DMS114 treated with DMSO at 0.1 percent for 48 hours (cell line): ENCODE measurements around the gene MFAP4.
A peak's percentile ranks its signal among the peaks of the same experiment; 100 is the strongest.

Experiments
- DNase-seq: peaks from one replicate; lab custom pipeline; 2025; ENCODE audit not compliant: unreplicated experiment; lab: John Stamatoyannopoulos, UW

Gene MFAP4

GRCh38 chr17:19372011-19372370 lies 15.0 kb downstream of the MFAP4 start:
- no peak for DNase-seq

GRCh38 chr17:19371259-19372010 lies 15.6 kb downstream of the MFAP4 start:
- DNase-seq = no peak

- no peak for DNase-seq
Measured at GRCh38 chr17:19370493-19370960, 16.5 kb downstream of the MFAP4 start.

GRCh38 chr17:19369846-19370492 lies 17.0 kb downstream of the MFAP4 start:
- DNase-seq = no peak

DNA sequence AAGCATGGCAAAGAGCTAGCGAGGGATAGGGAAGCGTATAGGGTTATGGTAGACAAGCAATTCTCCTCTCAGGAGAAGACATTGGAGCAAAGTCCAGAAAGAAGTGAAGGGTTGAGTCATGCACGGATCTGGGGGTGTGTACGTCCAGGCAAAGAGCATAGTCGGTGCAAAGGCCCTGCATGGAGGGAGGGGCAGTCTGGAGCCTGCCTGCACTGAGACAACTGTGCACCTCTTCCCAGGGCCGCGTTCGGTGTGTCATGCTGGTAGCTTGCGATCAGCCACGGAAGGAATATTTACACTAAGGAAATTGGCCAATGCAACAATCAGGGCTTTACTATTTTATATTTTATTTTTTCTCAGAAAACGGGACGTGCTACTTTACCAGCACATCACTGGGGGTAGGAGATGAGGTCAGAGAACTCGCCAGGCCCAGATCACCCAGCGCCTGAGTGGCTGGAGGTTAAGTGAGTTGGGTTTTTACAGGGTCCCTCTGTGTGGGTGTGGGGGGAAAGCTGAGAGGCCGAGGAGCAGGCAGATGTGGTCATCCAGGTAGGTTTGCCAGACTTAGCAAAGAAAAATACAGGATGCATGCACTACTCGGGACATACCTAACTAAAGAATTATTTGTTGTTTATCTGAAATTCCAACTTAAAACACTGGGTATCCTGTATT lies 17.7 kb downstream of the MFAP4 start:
- DNase-seq = no peak

DNA sequence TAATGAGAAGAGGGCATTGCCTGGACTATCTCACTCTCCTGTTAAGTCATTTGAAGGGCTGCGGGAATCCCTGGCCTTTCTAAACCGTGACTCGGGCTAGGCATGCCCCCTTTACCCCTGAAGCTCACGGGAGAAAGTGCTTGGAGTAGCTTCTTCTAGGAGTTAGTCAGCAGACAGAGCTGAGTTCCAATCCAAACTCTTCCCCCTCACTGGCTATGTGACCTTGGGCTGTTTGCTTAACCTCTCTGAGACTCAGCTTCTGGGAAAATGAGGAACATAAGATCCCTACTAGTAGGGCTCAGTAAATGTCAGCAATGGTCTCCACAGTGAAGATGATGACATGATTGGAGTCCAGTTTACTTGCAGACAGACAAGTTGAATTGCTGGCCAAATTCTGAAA lies 18.8 kb downstream of the MFAP4 start:
- no peak for DNase-seq

DNA sequence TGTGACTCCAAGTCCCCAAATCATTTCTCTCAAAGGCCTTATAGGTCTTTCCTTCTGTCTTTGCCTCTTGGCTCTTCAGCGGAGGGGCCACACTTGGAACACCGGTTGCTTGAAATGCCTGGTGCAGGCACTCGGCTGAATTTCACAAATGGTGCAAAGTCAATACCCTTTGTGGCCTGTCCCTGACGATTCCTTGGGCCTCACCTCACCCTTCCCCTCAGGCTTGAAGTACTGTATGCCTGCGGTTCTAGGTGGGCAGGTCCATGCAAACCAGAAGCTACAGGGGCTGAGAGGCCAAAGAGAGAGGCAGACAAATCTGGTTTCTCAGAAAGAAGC lies 20.4 kb downstream of the MFAP4 start:
- no peak for DNase-seq

- DNase-seq = no peak
Measured at GRCh38 chr17:19365833-19366636, 21.0 kb downstream of the MFAP4 start.

GRCh38 chr17:19365499-19365817 lies 21.5 kb downstream of the MFAP4 start:
- no peak for DNase-seq

- no peak for DNase-seq
Measured at GRCh38 chr17:19364699-19365498, 22.1 kb downstream of the MFAP4 start.

GRCh38 chr17:19363460-19364035 lies 23.4 kb downstream of the MFAP4 start:
- no peak for DNase-seq

DNA sequence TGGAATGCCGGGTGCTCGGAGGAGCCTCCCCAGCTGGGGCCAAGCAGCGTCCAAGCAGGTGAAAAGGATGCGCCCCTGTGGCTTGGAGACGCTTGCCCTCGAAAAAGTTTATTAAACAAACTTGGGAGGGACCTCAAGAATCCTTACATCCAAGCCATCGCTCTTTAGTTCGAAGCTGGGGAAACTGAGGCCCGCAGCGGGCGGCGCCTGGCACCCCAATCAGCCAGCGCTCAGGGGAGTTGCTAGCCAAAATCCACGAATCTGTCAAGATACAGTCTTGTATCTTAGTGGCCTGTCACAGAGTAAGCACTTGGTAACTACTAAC lies 23.9 kb downstream of the MFAP4 start:
- no peak for DNase-seq

- peak; percentile 37 for DNase-seq
Measured at GRCh38 chr17:19362277-19363113, 24.5 kb downstream of the MFAP4 start, which contains the start of gene B9D1. Gene B9D1, minus strand, starts transcription at chr17:19362723. Its CDS starts 154 bp downstream, at chr17:19362569.

- DNase-seq = no peak
Measured at GRCh38 chr17:19361944-19362276, 25.1 kb downstream of the MFAP4 start.

- no peak for DNase-seq
Measured at GRCh38 chr17:19361326-19361725, 25.7 kb downstream of the MFAP4 start.

DNA sequence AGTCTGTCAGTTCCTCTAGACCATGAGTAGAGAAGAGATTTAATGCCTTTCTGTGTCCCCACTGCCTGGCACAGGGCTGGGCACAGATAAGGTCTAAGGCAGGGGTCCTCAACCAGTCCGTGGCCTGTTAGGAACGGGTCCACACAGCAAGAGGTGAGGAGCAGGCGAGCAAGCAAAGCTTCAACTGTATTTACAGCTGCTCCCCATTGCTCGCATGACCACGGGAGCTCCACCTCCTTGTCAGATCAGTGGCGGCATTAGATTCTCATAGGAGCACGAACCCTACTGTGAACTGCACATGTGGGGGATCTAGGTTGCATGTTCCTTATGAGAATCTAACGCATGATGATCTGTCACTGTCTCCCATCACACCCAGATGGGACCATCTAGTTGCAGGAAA lies 26.2 kb downstream of the MFAP4 start:
- no peak for DNase-seq

- no peak for DNase-seq
Measured at GRCh38 chr17:19359856-19360255, 27.1 kb downstream of the MFAP4 start.

DNA sequence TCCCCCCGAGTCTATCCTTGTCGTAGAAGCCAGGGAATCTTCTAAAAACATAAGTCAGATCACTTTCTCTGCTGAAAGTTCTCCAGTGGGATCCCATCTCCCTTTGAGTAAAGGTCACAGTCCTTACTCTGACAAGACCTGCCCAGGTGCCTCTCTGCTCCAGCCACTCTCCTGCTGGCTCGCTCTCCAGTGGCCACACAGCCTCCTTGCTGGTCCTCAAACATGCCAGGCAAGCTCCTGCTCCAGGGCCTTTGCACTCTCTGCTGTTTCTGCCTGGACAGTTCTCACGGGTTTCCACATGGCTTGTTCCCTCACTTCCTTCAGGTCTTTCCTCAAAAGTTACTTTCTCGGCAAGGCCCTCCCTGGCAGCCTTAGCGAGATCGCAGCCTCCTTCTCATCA lies 27.8 kb downstream of the MFAP4 start:
- DNase-seq = no peak

GRCh38 chr17:19357761-19358160 lies 29.2 kb downstream of the MFAP4 start:
- no peak for DNase-seq

DNA sequence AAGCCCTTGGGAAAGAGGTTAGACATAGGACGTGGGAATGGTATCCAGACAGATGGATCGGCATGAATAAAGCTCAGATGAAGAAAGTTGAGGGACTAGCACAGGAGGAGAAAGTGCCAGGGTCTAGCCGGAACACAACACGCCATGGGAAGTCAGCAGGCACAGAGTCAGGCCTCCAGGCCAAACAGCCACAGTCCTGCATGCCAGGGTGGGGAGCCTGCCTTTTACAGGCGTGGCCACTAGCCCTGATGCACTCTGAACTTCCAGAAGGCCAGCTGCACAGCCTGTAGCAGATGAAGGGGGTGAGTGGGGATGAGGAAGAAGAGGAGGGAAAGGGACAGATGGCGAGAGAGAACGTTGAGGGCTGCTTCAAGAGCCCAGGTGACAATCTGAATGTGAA lies 29.6 kb downstream of the MFAP4 start:
- DNase-seq = no peak
